ENCODE results near the gene LY6G5B.

DNA sequence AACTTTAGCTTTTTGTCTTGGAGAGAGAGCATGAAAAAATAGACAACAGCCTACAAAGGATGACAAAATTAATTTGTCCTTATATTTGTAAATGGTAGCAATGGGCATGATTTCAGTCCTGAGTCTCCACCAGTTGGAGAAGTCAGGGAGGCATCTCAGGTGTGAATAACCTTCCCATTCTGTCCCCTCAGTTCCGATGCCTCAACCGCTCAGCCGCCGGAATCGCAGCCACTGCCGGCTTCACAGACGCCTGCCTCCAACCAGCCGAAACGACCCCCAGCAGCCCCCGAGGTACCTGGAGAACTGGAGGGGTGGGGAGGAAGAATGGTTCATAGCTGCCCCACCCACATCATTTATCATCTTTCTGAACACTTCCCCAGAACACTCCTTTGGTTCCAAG, 45.7 kb upstream of the LY6G5B start:
- TF ChIP-seq CTCF (IDR thresholded peaks at IDR 0.05) (no peak), POLR2A (IDR thresholded peaks at IDR 0.05; ENCODE audit: low read depth) (no peak), POLR2AphosphoS5 (IDR thresholded peaks at IDR 0.05) (no peak)
